ENCODE measurements around the gene TXNRD1.
A peak's percentile ranks its signal among the peaks of the same experiment; 100 is the strongest.

Gene TXNRD1

GRCh38 chr12:104350211-104351056, 134.9 kb downstream of the TXNRD1 start:
- DNase-seq (ENCODE audit: low read depth in 2 of 2): no peak

GRCh38 chr12:104351057-104351983, 135.7 kb downstream of the TXNRD1 start:
- no peak for DNase-seq (ENCODE audit: low read depth in 2 of 2)

- DNase-seq (ENCODE audit: low read depth in 2 of 2): no peak
Measured at GRCh38 chr12:104352106-104352713, 136.6 kb downstream of the TXNRD1 start.

DNA sequence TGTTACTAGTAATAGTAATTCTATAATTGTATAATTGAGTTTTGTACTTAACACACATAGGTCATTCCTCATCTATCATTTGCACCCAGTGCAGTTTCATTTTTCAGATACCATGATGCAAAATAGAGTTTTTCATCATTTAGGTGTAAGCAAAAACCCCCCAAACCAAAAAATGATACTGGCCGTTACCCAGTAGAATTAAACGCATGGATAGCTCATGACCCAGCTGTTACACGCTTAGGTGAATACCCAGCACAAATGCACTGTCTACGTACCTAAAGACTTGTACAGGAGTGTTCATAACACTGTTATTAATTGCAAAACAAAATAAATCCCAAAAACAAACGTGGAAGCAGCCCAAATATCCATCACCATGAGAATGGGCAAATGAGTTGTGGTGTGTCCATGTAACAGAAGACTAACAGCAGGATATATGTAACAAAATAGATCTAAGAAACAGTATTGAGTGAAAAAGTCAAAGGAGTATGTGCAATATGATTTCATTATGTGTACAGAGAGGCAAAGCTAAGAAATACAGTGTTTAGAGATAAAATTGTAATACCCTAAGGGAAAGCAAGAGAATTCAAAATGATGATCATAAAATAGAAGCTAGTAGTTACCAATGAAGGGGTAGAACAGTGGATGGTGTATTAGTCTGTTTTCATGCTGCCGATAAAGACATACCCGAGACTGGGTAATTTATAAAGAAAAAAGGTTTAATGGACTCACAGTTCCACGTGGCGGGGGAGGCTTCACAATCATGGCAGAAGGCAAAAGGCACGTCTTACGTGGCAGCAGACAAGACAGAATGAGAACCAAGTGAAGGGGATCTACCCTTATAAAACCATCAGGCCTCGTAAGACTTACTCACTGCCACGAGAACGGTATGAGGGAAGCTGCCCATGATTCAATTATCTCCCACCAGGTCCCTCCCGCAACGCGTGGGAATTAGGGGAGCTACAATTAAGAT, 137.7 kb downstream of the TXNRD1 start:
- DNase-seq (ENCODE audit: low read depth in 2 of 2): no peak

DNA sequence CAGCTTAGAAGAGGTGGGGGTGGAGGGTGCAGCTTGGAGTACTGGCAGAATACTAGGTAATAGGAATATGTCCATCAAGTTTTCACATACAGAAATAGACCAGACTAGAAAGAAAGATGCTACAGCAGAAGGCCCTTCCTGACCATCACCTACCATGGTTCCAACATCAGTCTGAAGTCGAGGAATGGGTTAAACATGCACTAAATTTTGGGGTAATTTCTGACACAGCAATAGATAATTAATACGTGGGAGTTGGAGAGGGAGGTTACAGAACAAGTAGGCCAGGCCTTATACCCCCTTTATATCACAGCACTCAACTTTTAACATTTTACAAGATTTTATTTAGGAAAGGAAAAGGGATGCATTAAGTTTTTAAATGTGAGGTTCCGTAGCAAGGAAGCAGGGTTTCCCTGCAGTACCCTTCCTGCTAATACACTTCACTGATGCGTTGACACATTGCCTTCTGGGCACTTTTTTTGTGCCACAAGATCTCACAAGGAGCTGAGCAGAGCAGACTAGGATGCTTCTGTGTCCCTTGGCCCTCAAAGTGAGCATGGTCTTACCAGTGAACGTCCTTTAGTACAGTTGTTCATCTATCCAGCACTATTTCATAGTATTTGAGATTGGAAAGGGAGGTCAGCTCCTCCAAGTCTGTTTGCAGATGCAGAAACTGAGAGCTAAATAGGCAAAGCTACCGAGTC, 138.7 kb downstream of the TXNRD1 start:
- DNase-seq (ENCODE audit: low read depth in 2 of 2): no peak

- no peak for DNase-seq (ENCODE audit: low read depth in 2 of 2)
Measured at GRCh38 chr12:104354868-104355570, 139.4 kb downstream of the TXNRD1 start.

- no peak for DNase-seq (ENCODE audit: low read depth in 2 of 2)
Measured at GRCh38 chr12:104355630-104356029, 140.1 kb downstream of the TXNRD1 start.

DNA sequence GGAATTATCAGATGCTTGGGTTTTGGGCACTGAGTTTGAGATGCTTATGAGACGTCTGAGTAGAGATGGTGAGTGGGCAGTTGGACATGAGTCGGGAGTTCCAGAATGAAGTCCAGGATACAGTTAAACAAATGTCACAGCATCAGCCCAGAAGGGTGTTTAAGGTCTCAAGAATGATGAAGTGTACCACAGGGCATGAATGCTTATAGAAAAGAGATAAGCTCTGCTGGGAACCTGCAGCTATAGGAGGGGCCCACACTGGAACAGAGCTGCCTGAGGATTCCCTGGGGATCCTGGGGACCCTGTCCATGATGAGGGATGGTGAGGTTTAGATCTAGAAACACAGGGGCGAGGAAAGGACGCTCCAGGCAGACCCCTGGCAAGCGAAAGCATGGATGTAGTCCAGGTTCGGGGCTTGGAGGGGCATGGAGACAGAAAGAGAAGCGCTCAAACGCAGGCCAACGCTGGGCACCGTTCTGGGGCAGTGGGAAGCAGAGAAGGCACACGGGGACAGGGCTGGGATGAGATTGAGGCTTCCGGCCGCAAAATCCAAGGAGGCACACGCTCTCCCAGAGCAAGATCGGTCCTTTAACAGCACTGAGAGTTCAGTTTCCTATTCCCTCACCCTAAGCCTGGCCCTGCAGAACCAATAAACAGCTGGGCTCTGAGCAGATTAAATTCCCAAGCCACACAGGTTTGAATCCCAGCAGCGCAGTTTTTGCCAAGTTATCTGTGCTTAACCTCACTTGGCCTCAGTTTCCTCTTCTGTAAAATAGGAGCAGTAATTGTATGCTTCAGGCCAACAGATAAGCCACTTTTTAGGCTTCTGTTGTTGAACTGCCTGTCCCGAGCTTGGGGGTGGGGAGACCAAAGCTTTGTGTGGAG, 140.9 kb downstream of the TXNRD1 start:
- no peak for DNase-seq (ENCODE audit: low read depth in 2 of 2)

DNA sequence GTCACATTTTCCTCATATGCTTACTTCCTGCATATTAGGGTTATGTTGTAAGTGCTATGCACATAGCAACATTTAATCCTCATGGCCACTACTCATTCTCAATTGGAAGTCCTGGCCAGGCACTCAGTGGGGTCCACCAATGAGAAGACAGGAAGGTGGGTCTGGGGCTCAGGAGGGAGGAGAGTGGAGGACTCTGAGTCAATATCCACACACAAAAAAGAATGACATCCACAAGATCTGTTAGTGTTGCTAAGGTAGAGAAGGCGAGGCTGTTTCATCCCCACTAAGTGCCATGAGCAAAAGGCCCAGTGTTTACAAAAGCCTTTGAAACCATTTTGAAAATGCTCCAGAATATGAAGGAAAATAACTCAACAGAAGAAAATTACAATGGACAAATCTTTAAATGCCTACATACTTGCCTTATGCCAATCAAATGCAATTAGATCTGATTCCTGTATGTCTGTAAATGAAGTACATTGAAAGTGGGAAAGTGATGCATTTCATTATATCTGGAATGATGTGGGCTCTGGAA, 141.9 kb downstream of the TXNRD1 start:
- DNase-seq (ENCODE audit: low read depth in 2 of 2): no peak

DNA sequence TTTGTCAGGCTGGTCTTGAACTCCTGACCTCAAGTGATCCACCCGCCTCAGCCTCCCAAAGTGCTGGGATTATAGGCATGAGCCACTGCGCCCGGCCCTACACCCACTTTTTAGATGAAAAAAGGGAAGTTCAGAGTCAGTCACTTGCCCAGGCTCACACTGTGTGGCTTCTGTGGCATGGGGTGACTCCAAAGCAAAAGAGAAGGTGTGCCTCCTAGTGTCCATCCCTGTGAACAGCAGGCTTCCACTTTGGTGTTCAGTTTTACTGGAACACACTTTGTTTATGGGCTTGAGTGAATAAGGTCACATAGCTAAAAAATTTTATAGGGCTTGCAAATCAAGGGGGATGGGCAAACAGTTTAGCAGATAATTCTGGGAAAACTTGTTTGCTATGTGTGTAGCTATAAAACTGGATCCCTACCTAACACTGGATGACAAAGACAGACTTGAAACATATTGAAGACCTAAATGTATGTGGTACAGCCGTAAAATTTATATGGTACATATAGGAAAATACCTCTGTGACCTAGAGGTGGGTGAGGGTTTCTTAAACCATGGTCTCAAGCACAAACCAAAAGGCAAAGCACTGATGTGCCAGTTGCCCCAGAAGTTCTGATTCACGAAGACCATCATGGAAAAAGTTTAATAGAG, 142.9 kb downstream of the TXNRD1 start:
- peak; percentile 23 to 58 for DNase-seq (ENCODE audit: low read depth in 2 of 2)

GRCh38 chr12:104359216-104359615, 143.6 kb downstream of the TXNRD1 start:
- no peak for DNase-seq (ENCODE audit: low read depth in 2 of 2)

DNA sequence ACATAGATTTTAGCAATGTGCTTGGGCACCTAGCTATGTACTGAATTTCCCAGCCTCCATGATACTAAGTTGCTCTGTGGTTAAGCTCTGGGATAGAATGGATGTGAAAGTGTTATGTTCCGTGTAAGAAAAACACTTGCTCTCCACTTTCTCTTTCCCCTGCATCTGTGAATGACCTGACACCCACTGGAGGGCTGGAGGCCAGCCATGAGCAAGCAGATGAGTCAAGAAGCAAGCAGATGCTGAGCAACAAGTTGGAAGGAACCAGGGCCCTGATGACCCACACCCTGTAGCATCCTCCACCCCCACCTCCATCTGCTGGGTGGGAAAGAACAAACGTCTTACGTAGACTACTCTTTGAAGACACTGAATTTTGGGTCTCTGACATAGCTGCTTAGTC, 144.6 kb downstream of the TXNRD1 start:
- no peak for DNase-seq (ENCODE audit: low read depth in 2 of 2)

DNA sequence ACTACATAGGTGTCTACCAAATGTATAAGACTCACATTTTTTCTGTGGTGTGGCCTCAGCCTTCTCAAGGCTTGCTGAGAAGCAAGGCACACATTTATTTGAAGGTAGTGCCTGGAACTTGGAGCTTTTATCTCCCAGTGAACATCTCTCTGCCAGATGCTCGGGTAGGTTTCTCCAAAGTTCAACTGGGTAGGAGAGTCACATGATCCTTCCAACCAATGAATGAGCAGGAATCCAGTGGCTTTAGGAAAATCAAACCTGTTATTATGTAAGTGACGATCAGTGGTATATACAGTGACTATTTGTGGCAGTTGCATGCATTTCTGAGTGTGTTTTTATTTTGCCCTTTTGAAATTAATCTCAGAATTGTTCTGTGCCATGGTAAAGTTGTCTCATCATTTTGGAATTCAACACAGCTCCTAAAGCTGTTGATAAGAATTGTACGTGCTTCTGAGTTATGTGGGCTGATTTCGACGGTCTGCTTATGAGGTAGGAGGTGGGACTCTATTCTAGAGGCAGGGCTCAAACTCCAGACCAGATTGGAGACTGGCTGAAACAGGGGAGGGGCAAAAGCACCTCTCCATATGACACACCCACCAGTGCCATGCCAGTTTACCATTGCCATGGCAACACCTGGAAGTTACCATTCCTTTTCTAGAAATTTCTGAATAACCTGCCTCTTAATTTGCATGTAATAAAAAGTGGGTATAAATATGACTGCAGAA, 145.6 kb downstream of the TXNRD1 start:
- DNase-seq (ENCODE audit: low read depth in 2 of 2): no peak

- no peak for DNase-seq (ENCODE audit: low read depth in 2 of 2)
Measured at GRCh38 chr12:104365921-104366410, 150.4 kb downstream of the TXNRD1 start.

- DNase-seq (ENCODE audit: low read depth in 2 of 2): no peak
Measured at GRCh38 chr12:104369708-104370107, 154.1 kb downstream of the TXNRD1 start.

DNA sequence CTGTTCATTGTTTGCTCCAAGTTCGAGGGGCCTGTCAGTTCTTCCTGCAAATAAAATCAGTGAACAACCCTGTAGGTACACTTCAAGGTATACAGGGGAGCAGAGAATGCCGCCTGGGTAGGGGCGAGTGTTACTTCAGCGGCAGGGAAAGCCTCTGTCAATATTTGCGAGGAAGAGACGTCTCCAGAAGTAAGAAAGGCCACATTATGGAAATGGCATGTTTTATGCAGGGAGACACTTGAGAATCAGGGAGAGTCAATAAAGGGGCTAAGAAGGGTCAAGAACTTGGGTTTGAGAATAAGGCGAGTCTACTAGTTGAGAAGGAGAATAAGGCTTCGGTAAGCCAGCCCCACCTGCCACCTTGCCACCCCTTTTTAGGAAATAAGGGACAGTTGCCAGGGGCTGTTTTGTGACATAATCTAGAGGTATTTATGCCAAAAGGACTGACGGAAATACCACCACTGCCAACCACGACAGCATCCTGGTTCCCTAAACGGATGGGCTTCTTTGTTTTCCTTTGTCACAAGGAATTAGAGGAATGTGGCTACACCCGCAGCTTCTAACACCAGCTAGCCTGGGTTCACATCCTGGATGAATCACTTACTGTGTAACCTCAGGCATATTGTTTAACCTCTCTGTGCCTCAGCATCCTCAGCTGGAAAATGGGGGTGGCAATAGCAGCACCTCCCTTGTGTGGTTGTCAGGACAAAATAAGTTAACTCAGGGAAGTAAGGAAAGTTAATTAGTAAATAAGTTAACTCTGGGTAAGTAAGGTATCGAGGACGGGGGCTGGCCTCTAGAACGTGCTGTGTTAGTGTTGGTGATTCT, 155.7 kb downstream of the TXNRD1 start:
- no peak for DNase-seq (ENCODE audit: low read depth in 2 of 2)
